Naive B cell (primary cell): ENCODE results near the gene TUBB3. TPM values are rescaled to one million over a fixed set of nuclear protein-coding genes. Genes with fewer than 3 reads are reported as not detected.

Experiments
- ATAC-seq, 2 donors: fragments of 150-1000 bp; cut with Tn5 transposase; 2 replicates each; pipeline ENCODE4 v1.10.0; 2021; ENCODE audit warnings: low read depth in 2 of 2, mild to moderate bottlenecking in 2 of 2, moderate library complexity in 2 of 2
- DNase-seq: peaks from one replicate; pipeline ENCODE4 v3.0.0; 2022
- H3K27ac Mint-ChIP-seq, 6 donors: one replicate each; pipeline ENCODE4 v1.8.0; 2020 to 2022; ENCODE audit warnings: mild to moderate bottlenecking in 6 of 6, mixed read lengths in 6 of 6, moderate library complexity in 5 of 6, inconsistent platforms in 2 of 6
- H3K27me3 Mint-ChIP-seq, 3 donors: one replicate each; pipeline ENCODE4 v1.8.0; 2021 to 2022; ENCODE audit warnings: mixed read lengths in 3 of 3, mild to moderate bottlenecking in 1 of 3
- H3K36me3 Mint-ChIP-seq, 2 donors: one replicate each; pipeline ENCODE4 v1.8.0; 2020 to 2022; ENCODE audit warnings: mixed read lengths in 2 of 2, inconsistent platforms in 1 of 2, mild to moderate bottlenecking in 1 of 2
- H3K4me1 Mint-ChIP-seq, 3 donors: one replicate each; pipeline ENCODE4 v1.8.0; 2020 to 2022; ENCODE audit warnings: mixed read lengths in 3 of 3, inconsistent platforms in 1 of 3, mild to moderate bottlenecking in 1 of 3, moderate library complexity in 1 of 3
- H3K4me3 Mint-ChIP-seq, 8 donors: one replicate each; pipeline ENCODE4 v1.8.0; 2020 to 2022; ENCODE audit warnings: mild to moderate bottlenecking in 8 of 8, mixed read lengths in 8 of 8, moderate library complexity in 8 of 8, inconsistent platforms in 2 of 8
- H3K9me3 Mint-ChIP-seq, 7 donors: one replicate each; pipeline ENCODE4 v1.8.0; 2020 to 2022; ENCODE audit warnings: mixed read lengths in 7 of 7, mild to moderate bottlenecking in 5 of 7, inconsistent platforms in 2 of 7, moderate library complexity in 1 of 7
- polyA plus RNA-seq, 6 donors: library from polyadenylated mRNA; unstranded; fragments of 300-500 nt; fragmentation: Illumina TruSeq; gene quantifications; one replicate each; pipeline ENCODE4 v1.2.3, GENCODE V29; 2021; ENCODE audit warnings: low read depth in 6 of 6

Gene TUBB3
- polyA plus RNA-seq, 6 donors from 2014 or later, result 0.99 to 12.2 (median 5.0) TPM

GRCh38 chr16:89946515-89946914 is 23.4 kb downstream of the TUBB3 start:
- no peaks in the 10 kb centered on the region for H3K9me3 Mint-ChIP-seq
- DNase-seq (no peak), ATAC-seq (no peak)
- H3K36me3 Mint-ChIP-seq, result peaks cover 0 to 7% of the 10 kb centered on the region in 2 donors
- peak overlapping the region in 6 of 8 donors; percentile 16 to 76 (median 36) for H3K4me3 Mint-ChIP-seq
- peaks cover 0 to 5% (median 5%) of the 10 kb centered on the region in 3 donors for H3K27me3 Mint-ChIP-seq
- H3K27ac Mint-ChIP-seq, result peak overlapping the region in 3 of 6 donors; percentile 49 to 77 (median 63)
- H3K4me1 Mint-ChIP-seq, result peaks cover 35 to 48% (median 45%) of the 10 kb centered on the region in 3 donors

GRCh38 chr16:89949121-89949742 is 26.1 kb downstream of the TUBB3 start:
- Mint-ChIP-seq H3K4me3 (peak overlapping the region; percentile 86 to 95 (median 87)), H3K36me3 (peaks cover 0 to 7% of the 10 kb centered on the region in 2 donors), H3K9me3 (no peaks in the 10 kb centered on the region), H3K27me3 (peaks cover 0 to 5% (median 5%) of the 10 kb centered on the region in 3 donors), H3K4me1 (peaks cover 58 to 75% (median 71%) of the 10 kb centered on the region in 3 donors), H3K27ac (peak overlapping the region in 4 of 6 donors; percentile 69 to 89 (median 86))
- no peak for ATAC-seq
- no peak for DNase-seq

- Mint-ChIP-seq H3K36me3 (peaks cover 0 to 4% of the 10 kb centered on the region in 2 donors), H3K27me3 (peaks cover 0 to 4% (median 2%) of the 10 kb centered on the region in 3 donors), H3K27ac (peak overlapping the region in 5 of 6 donors; percentile 69 to 89 (median 83)), H3K9me3 (no peaks in the 10 kb centered on the region), H3K4me1 (peaks cover 61 to 79% (median 73%) of the 10 kb centered on the region in 3 donors), H3K4me3 (peak overlapping the region; percentile 86 to 95 (median 87))
- no peak for DNase-seq
- no peak for ATAC-seq
Observed at GRCh38 chr16:89949756-89950155, 26.6 kb downstream of the TUBB3 start.

- no peaks in the 10 kb centered on the region for H3K27me3 Mint-ChIP-seq
- ATAC-seq (no peak), DNase-seq (no peak)
- peaks cover 63 to 83% (median 77%) of the 10 kb centered on the region in 3 donors for H3K4me1 Mint-ChIP-seq
- H3K9me3 Mint-ChIP-seq, result no peaks in the 10 kb centered on the region
- peaks cover 4% of the 10 kb centered on the region in 2 donors for H3K36me3 Mint-ChIP-seq
- H3K27ac Mint-ChIP-seq, result peak overlapping the region in 3 of 6 donors; percentile 15 to 54 (median 37)
- H3K4me3 Mint-ChIP-seq, result peak overlapping the region; percentile 11 to 92 (median 71)
Observed at GRCh38 chr16:89951509-89951908, 28.4 kb downstream of the TUBB3 start.

GRCh38 chr16:89952049-89952448 is 28.9 kb downstream of the TUBB3 start:
- H3K4me1 Mint-ChIP-seq, result peaks cover 65 to 83% (median 77%) of the 10 kb centered on the region in 3 donors

GRCh38 chr16:89952551-89952950 is 29.4 kb downstream of the TUBB3 start:
- H3K4me1 Mint-ChIP-seq, result peaks cover 64 to 83% (median 75%) of the 10 kb centered on the region in 3 donors
- H3K4me3 Mint-ChIP-seq, result peak overlapping the region in 7 of 8 donors; percentile 20 to 92 (median 77)
- no peak overlapping the region for H3K27ac Mint-ChIP-seq
- ATAC-seq (no peak), DNase-seq (no peak)
- H3K36me3 Mint-ChIP-seq, result peaks cover 4% of the 10 kb centered on the region in 2 donors
- H3K27me3 Mint-ChIP-seq, result no peaks in the 10 kb centered on the region
- no peaks in the 10 kb centered on the region for H3K9me3 Mint-ChIP-seq

More at GRCh38 chr16:89952049-89952448, 28.9 kb downstream of the TUBB3 start:
- H3K27me3 Mint-ChIP-seq, result no peaks in the 10 kb centered on the region
- H3K9me3 Mint-ChIP-seq, result no peaks in the 10 kb centered on the region
- H3K4me3 Mint-ChIP-seq, result peak overlapping the region in 5 of 8 donors; percentile 8 to 92 (median 77)
- peak overlapping the region in 2 of 6 donors; percentile 10 to 54 for H3K27ac Mint-ChIP-seq
- ATAC-seq (no peak), DNase-seq (no peak)
- H3K36me3 Mint-ChIP-seq, result peaks cover 4% of the 10 kb centered on the region in 2 donors

- H3K36me3 Mint-ChIP-seq, result peaks cover 10 to 12% of the 10 kb centered on the region in 2 donors
- H3K4me1 Mint-ChIP-seq, result peaks cover 66 to 87% (median 77%) of the 10 kb centered on the region in 3 donors
- peak overlapping the region; percentile 80 to 98 (median 90) for H3K27ac Mint-ChIP-seq
- no peaks in the 10 kb centered on the region for H3K27me3 Mint-ChIP-seq
- ATAC-seq, result peak; percentile 87
- peak; percentile 66 for DNase-seq
- H3K4me3 Mint-ChIP-seq, result peak overlapping the region; percentile 77 to 90 (median 82)
- H3K9me3 Mint-ChIP-seq, result no peaks in the 10 kb centered on the region
Observed at GRCh38 chr16:89953671-89954406, 30.7 kb downstream of the TUBB3 start.

GRCh38 chr16:89954462-89954861 is 31.3 kb downstream of the TUBB3 start:
- peaks cover 14 to 19% of the 10 kb centered on the region in 2 donors for H3K36me3 Mint-ChIP-seq
- no peaks in the 10 kb centered on the region for H3K9me3 Mint-ChIP-seq
- ATAC-seq (no peak), DNase-seq (no peak)
- no peaks in the 10 kb centered on the region for H3K27me3 Mint-ChIP-seq
- peaks cover 71 to 92% (median 79%) of the 10 kb centered on the region in 3 donors for H3K4me1 Mint-ChIP-seq
- peak overlapping the region; percentile 47 to 93 (median 72) for H3K27ac Mint-ChIP-seq
- peak overlapping the region; percentile 11 to 90 (median 80) for H3K4me3 Mint-ChIP-seq

- Mint-ChIP-seq H3K36me3 (peaks cover 14 to 25% of the 10 kb centered on the region in 2 donors), H3K9me3 (no peaks in the 10 kb centered on the region), H3K27me3 (no peaks in the 10 kb centered on the region), H3K27ac (peak overlapping the region in 5 of 6 donors; percentile 32 to 89 (median 83)), H3K4me3 (peak overlapping the region in 7 of 8 donors; percentile 54 to 90 (median 77)), H3K4me1 (peaks cover 70 to 92% (median 79%) of the 10 kb centered on the region in 3 donors)
- no peak for ATAC-seq
- DNase-seq, result no peak
Observed at GRCh38 chr16:89955001-89955685, 32.0 kb downstream of the TUBB3 start.

- Mint-ChIP-seq H3K4me1 (peaks cover 71 to 83% (median 74%) of the 10 kb centered on the region in 3 donors), H3K27ac (peak overlapping the region; percentile 42 to 88 (median 68))
- peak; percentile 16 to 27 for ATAC-seq
Observed at GRCh38 chr16:89956505-89957215, 33.5 kb downstream of the TUBB3 start.

GRCh38 chr16:89957216-89957785 is 34.2 kb downstream of the TUBB3 start:
- Mint-ChIP-seq H3K27ac (peak overlapping the region in 4 of 6 donors; percentile 37 to 81 (median 57)), H3K27me3 (no peaks in the 10 kb centered on the region), H3K4me1 (peaks cover 68 to 77% (median 68%) of the 10 kb centered on the region in 3 donors), H3K36me3 (peaks cover 14 to 30% of the 10 kb centered on the region in 2 donors), H3K4me3 (peak overlapping the region in 7 of 8 donors; percentile 53 to 84 (median 69)), H3K9me3 (no peaks in the 10 kb centered on the region)
- DNase-seq (no peak), ATAC-seq (no peak)

More at GRCh38 chr16:89956505-89957215, 33.5 kb downstream of the TUBB3 start:
- H3K36me3 Mint-ChIP-seq, result peaks cover 14 to 30% of the 10 kb centered on the region in 2 donors
- H3K9me3 Mint-ChIP-seq, result no peaks in the 10 kb centered on the region
- H3K27me3 Mint-ChIP-seq, result no peaks in the 10 kb centered on the region
- H3K4me3 Mint-ChIP-seq, result peak overlapping the region; percentile 53 to 84 (median 70)
- DNase-seq, result no peak

GRCh38 chr16:89958068-89958467 is 34.9 kb downstream of the TUBB3 start:
- peak overlapping the region in 1 of 6 donors; percentile 9 for H3K27ac Mint-ChIP-seq
- ATAC-seq, result no peak
- no peaks in the 10 kb centered on the region for H3K9me3 Mint-ChIP-seq
- peaks cover 14 to 30% of the 10 kb centered on the region in 2 donors for H3K36me3 Mint-ChIP-seq
- H3K4me1 Mint-ChIP-seq, result peaks cover 60 to 69% (median 61%) of the 10 kb centered on the region in 3 donors
- peak overlapping the region in 2 of 8 donors; percentile 9 to 29 for H3K4me3 Mint-ChIP-seq
- no peaks in the 10 kb centered on the region for H3K27me3 Mint-ChIP-seq
- no peak for DNase-seq
